NCI-H2227 treated with DMSO at 0.1 percent for 48 hours (cell line): Measurements from ENCODE around the gene LSMEM2.
"Not testable (repeated sequence)": the region's sequence is repeated elsewhere in the genome, so short reads cannot be mapped to it uniquely, and the experiment has no call there.

Experiments
- DNase-seq: peaks from one replicate; lab custom pipeline; 2025; lab: John Stamatoyannopoulos, UW

LSMEM2 gene

DNA sequence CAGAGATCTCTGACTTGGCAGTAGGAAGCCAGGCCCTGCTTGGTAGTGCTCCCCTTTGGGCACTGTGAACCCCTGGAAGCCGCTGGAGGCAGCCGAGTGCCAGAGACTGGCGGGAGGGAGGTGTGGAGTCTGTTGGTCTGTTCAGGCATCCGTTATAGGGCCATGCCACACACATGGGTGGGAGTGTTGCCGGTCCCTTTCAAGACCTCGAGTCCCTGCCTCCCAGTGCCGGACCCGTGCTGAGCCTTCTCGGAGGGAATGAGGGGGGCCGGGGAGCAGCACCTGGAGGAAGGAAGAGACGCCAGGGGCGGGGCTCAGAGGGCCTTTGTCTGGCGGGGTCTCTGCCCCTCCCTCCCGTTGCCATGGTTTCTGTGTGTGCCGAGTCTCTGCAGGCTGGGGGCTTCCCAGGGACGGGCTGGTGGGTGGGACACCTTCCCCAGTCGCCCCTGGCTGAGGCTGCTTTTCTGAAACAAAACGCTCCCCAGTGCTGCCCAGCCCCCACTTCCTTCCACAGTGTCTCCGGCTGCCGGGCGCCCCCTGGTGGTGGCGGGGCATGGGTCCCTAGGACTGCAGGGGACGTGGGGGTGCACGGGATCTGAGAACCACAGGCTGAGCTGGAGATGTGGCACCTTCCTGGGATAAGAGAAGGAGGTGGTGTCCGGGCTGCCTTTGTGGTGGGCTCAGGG lies 32.9 kb upstream of the LSMEM2 start:
- peak; percentile 70 for DNase-seq

DNA sequence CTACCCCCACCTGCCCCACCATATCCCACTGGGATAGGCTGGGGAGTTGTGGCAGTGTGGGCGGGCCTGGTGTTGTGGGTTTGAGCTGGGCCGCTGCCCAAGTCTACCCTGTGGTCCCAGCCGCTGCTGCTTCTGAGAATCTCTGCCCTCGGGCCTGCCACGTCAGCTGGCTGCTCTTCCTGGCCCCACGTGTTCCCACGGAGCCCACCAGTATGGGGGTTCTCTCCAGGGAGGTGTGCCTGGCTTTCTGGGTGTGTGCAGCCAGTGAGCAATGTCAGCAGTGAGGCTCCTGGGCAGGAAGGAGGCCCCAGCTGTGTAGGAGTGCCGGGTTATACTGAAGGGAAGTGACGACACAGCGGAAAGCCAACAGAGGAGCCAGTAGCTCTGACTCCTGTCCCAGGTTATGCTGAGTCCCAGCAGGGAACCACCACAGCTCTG lies 32.4 kb upstream of the LSMEM2 start:
- DNase-seq, result no peak

DNA sequence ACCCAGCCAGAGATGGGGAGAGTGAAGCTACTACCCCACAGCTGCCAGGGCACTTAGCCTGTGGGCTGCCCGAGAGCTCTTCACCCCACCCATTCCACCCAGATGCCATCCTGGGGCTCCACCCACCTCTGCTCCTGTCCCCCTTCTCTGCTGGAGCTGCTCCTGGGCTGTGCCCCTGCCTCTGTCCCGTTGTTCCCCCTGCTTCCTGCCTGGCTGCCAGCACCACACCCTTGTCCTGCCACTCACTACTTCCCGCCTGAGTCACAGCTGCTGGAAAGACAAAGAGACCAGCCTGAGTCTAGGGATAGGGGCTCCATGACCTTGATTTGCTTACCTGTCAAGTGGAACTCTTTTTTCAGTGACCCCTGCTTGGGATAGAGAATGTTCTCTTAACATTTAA lies 30.5 kb upstream of the LSMEM2 start:
- DNase-seq, result no peak

DNA sequence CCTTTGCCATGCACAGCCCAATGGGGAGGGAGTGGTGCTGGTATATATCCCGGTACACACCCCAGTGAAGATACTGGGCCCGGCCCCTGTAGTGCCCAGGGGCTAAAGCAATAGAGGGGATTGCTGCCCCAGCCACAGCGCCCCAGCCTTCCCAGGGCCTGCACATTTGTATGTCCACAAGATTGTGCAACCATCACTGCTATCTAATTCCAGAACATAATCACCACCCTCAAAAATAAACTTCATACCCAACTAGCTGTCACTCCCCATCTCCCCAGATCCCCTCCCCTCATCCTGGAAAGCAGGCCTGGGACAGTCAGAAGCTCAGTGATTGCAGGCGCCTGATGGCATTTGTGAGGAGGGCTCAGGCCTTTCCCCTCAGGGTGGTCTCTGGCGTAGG lies 29.4 kb upstream of the LSMEM2 start:
- DNase-seq, result no peak

DNA sequence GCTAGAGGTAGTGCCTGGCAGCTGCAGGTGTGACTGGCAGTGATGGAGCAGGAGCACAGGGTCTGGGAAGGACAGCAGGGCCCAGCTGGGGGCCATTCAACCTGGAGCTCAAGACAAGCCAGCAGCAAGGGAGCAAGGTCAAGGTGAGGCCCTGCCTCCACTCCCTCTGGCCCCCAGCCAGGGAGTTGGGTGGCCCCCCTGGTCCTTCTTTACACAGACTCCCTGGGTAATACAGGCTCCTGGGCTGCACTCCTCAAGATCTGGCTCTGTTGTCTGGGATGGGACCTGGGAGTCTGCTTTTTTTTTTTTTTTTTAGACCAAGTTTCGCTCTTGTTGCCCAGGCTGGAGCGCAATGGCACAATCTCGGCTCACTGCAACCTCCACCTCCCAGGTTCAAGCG lies 28.4 kb upstream of the LSMEM2 start:
- no peak for DNase-seq

DNA sequence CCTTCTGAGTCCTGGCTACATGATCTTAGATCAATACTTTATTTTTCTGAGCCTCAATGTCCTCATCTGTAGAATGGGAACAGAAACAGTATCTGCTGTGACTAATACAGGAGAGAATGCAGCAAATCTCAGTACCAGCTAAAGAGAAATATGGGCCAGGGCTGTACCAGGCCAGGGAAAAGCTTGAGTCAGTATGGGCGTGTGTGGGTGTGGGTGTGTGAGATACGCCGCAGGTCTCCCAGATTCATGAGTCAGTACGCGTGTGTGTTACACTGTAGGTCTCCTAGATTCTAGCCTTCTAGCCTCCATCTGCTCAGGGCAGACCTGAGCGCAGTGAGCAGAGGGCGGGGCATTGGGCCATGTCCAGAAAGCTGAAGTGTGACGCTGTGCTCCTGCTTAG lies 27.7 kb upstream of the LSMEM2 start:
- no peak for DNase-seq

DNA sequence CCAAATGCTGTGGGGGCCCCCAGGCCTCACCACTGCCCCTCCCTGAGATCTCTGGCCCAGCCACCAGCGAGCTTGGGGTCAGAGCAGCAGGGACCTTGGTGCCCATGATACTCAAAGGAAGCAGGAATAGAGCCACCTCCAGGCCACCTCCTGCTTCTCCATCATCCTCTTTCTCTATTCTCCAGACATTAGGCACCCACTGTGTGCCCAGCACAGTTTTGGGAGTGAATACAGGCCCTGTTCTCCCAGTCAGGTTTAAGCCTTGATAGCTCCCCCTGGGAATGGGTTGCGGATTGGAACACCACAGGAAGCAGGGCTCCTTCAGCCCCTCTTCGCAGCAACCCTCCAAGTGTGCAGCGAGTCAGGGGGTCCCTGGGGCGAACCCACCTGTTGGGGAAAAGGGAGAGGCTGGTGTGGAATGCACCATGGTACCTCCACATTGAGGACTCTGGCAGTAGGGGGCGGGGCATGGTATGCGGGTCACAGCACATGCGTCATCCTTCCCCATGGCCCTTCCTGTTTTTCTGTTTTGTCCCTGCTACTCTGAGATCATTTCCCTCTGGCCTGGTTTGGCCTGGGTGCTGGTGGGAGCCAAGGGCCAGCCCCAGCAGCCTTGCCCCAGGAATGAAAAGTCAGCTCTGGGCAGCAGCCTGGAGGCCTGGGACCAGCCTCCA lies 24.2 kb upstream of the LSMEM2 start:
- no peak for DNase-seq

DNA sequence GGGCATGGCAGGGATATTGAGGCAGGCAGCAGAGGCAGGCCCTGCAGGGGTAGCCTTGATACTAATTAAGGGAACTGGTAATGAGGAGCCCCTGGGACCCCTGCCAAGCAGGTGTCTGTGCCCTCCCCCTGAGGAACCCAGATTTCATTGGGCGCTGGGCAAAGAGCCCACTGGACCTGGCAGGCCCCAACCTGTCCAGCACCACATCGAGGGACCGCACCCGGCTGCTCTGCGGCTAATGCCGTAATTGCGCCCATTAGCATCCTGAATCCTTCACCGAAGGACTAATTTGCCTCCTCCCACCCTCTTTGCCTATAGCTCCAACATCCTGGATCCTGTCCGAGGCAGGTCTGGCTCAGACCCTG lies 23.7 kb upstream of the LSMEM2 start:
- no peak for DNase-seq

DNA sequence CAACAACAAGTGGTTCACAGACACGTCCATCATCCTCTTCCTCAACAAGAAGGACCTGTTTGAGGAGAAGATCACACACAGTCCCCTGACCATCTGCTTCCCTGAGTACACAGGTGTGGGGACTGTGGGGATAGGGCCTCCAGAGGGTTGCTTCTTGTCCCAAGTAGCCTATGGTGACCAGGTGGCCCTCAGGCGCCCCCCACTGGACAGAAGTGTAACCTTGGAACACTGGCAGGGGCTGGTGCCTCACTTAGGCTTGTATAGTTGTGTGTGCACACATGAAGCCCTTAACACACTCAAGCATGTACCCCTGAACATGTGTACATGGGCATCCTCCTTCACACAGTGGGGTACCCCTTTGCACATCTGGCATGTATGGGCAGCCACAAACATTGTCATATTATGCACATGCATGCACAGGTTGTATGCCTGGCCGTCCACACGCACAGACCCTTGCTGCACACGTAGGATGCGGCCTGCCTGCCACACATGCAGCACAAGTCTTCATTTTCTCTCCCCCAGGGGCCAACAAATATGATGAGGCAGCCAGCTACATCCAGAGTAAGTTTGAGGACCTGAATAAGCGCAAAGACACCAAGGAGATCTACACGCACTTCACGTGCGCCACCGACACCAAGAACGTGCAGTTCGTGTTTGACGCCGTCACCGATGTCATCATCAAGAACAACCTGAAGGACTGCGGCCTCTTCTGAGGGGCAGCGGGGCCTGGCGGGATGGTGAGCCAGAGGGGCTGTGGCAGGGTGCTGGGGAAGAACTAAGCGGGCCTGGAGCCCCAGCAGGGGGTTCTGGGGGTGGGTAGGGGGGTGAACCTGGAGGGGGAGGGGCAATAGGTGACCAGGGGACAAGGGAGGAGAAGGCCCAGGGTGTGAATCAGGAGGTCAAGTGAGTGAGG lies 21.7 kb upstream of the LSMEM2 start:
- no peak for DNase-seq

DNA sequence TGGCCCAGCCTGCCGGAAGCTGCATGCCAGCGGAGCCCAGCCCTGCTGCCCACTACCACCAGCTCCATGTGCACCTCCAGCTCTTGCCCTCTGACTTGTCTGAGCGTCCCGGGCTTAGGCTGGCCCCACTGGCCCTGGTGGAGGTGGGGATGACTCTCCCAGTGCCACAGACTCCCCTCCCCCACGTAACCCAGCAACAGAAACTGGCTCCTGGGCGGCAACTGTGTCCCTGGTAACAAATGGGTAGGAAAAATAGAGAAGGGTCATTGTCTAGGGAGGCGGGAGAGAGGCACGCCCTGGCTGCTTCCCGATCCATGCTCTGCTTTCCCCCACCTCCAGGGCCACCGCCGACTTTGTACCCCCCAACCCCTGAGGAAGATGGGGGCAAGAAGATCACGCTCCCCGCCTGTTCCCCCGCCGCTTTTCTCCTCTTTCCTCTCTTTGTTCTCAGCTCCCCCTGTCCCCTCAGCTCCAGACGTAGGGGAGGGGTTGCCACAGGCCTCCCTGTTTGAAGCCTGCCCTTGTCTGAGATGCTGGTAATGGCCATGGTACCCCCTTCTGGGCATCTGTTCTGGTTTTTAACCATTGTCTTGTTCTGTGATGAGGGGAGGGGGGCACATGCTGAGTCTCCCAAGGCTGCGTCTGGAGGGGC lies 20.7 kb upstream of the LSMEM2 start:
- peak; percentile 61 for DNase-seq

DNA sequence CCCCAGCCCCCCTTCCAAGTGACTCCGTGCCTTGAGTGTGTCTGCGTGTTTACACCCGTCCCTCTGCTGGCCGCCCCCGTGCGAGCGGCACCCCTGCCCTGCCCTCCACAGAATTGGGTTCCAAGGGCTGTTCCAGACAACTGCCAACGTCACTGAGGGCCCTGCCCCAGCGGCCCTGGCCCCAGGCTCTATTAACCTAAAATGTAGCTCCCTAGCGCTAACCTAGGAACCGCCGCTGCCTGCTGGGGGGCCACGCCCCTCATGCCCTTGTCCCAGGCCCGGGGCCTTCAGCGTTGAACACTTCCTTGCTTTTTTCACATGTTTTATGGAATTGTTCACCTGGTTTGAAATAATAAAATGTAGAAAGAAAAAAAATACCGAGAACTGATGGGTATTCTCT lies 19.9 kb upstream of the LSMEM2 start:
- DNase-seq, result no peak

DNA sequence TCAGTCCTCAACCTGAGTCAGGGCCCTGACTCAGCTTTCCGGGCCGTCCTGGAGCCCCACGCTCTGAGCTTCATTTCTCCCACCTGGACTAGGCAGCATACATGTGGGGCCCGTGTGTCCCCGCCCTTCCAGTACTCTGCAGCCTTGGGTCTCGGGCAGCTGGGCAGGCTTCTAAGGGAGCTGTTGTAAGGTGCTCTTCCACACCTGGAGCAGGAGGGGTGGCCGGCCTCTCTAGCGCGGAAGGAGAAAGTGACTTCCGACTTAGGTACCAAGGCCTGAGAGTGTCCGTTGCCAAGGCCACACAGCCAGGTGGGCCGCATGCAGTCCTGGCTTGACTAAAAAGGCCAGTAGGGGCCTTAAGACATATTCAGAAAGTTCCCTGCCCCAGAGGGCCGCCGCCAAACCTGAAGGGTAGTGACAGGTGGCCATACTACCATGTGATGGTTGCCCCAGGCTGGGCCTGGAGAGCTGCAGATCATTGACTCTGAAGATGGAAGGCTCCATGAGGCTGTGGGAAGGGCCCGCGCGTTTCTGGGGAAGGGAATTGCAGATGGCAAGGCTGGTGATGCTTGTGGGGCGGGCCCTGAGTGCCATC lies 19.4 kb upstream of the LSMEM2 start:
- DNase-seq, result no peak

DNA sequence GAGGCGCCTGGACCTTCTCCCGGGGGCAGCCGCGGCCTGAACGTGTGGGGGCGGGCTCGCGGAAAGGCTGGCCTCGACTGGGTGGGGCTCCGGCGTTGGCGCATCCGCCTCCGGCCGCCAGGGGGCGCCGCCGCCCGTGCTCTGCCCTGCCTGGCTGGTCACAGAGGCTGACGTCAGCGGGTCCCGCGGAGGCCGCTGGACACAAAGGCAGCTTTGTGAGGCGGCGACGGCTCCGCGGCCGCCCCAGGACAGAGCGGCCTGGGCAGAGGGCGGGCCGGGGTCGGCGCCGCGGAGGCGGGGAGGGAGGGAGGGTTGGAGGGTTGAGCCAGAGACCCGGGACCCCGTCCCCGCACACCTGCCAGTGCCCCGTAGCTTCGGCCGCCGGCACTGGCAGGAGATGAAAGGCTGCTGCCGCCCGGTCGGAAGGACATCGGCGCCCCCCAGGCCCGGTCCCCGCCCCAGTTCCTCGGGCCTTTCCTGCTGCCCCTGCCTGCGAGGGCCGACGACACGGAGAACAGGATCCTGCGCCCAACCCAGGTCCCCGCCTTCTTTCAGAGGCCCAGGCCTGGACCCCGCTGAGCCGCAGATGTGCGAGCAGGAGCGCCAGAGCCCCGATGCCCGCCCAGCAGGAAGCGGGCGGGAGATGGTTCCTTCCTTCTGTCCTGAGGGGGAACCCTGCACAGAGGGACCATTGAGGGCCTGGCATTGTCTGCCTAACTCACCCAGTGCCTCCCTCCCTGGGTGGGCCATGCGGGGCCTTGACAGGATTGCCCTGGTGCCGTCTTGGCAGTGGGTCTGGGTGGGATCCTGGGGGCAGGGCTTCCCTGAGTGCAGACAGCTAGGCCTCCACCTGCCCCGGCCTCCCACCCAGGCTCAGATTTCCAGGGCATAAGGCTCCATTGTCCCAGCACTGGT lies 18.6 kb upstream of the LSMEM2 start:
- peak; percentile 49 for DNase-seq

DNA sequence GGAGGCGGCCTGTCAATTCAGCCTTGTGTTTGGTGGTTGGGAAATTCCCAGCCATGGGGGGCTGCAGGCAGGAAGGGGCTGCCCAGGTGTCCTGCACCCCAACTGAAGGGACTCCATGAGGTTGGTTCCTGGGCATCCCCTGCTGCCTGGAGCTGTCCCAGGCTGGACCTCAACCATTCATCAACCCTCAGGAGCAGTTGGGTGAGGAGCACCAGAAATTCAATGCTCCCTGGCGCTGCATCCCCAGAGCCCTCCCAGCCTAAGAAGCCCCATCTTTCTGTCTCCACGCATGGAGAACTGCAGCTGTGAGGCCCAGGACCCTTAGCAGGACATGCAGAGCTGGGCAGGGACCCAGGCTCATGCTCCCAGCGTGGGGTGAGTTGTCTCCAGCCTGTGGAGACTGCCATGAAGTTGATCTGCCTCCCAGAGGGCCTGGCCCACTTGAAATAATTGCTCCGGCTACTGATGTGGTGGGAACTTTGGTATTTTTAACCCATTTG lies 17.9 kb upstream of the LSMEM2 start:
- no peak for DNase-seq

DNA sequence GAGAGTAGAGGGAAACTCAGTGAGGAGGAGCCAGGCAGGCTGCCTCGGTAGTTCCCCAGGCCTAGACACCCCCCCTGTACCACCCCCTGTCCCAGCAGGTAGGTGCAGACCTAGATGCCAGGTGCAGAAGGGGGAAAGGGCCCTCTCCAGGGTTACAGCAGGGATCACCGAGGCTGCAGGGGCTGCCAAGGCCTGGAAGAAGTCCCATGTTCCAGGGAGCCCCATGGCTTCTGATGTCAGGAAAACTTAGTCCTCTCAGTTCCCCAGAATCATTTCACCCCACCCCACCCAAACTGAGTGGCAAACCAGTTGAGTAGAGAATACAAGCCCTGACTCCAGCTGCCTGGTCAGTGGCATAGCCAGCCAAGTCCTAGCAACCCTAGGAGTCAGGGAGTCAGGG lies 17.4 kb upstream of the LSMEM2 start:
- no peak for DNase-seq

DNA sequence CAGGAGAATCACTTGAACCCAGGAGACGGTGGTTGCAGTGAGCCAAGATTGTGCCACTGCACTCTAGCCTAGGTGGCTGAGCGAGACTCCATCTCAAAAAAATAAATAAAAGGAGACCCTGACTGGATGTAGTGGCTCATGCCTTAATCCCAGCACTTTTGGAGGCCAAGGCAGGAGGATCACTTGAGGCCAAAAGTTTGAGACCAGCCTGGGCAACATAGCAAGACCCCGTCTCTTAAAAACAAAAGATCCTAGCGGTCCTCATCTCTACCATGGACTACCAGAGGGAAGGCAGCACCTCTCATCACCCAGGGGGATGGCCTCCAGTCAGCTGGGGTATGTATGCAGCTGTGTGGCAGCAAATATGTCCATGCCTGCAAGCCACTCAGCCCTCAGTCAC lies 16.7 kb upstream of the LSMEM2 start:
- not testable (repeated sequence) for DNase-seq

DNA sequence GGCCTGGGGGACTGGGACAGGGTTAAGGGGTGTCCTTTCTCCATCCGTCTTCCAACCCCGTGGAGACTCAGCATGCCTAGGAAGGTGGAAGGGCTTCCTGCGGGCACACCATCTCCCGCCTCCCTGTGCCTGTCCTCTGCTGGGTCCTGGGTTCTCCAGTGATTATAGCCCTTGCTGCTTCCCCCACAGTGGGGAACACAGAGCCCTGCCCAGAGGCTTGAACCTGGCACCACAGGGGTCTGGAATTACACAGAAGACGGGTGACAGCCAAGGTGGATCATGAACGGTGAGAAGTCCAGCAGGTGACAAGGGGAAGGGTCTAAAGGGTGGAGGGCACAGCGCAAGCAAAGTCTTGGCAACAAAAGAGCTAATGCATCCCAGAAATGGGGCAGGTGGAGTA lies 16.1 kb upstream of the LSMEM2 start:
- no peak for DNase-seq

DNA sequence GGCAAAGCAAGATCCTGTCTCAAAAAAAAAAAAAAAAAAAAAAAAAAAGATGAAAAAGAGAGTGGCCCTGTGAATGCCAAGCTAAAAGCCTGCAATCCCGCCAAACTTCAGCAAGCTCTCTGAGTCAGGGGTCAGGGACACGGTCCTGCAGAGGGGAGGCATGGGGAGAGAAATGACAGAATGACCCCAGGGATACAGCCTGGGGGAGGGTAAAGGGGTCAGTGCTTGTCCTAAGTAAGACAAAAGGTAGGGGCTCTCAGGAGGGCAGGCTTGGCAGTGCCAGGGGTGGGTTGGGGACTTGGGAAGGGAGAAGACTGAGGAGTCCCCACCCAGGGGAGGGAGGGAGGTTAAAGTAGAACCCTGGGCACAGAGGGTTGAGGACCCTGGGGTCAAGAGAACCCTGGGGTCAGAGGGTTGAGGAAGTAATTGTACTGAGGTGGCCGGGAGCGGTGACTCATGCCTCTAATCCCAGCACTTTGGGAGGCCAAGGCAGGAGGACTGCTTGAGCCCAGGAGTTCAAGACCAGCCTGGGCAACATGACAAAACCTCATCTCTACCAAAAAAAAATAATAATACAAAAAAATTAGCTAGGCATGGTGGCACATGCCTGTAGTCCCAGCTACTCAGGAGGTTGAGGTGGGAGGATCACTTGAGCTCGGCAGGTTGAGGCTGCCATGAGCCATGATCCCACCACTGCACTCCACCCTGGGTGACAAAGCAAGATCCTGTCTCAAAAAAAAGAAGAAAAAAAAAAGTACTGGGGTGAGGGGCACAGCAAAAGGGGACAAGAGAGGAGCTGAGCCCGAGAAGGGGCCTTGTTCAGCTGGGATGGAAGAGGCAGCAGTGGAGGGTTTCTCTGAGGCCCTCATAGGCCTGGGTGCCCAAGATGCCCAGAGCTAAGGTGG lies 15.2 kb upstream of the LSMEM2 start:
- no peak for DNase-seq

DNA sequence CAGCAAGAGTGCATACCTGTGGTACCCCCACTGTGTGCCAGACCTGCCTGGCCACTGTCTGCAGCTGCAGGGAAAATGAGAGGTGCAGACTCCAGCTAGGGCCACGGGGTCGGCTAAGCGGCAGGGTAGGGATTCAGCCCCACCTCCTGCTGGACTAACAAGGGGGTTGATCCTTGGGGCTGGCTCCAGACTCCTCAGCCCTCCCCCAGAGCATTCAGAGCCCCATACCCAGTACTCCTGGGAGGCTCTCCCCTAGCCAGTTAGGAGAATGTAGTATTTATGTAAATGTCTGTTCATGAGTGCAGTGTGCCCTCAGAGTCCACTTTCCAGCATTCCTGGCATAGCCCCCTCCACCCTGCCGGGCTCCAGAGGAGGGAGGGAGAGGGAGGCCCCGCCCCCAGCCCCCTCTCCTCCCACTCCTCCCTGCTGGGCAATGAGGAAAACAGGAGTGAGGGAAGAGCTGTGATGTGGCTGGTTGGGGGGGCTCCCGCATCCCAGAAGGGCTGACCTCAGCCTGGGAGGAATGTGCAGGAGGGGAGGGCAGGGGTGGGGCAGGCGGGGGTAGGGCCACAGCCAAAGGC lies 14.4 kb upstream of the LSMEM2 start:
- peak; percentile 81 for DNase-seq
